PC-3 (cell line): ENCODE measurements around the gene DGCR6. TPM values are rescaled to one million over a fixed set of nuclear protein-coding genes. Genes with fewer than 3 reads are reported as not detected.
"Not testable (repeated sequence)": the region's sequence is repeated elsewhere in the genome, so short reads cannot be mapped to it uniquely, and the experiment has no call there.

Experiments
- ATAC-seq: fragments of 200-7000 bp; cut with Tn5 transposase; 2 replicates; pipeline ENCODE4 v1.9.1; 2020; ENCODE audit warnings: mild to moderate bottlenecking, moderate library complexity
- BruUV-seq: library from RNA; stranded (reverse); fragments of 400-500 nt; replicated peaks from 2 replicates; lab custom pipeline; 2021; lab: Mats Ljungman, UMichigan
- CTCF ChIA-PET: fragments of 300-600 bp; sonication (Branson Sonifier 250); formaldehyde crosslinking; loops from one replicate; lab custom pipeline; 2022; ENCODE audit warnings: antibody characterized with exemption; lab: Charles Lee
- POLR2A ChIA-PET: fragments of 300-600 bp; sonication (Branson Sonifier 250); formaldehyde crosslinking; loops from one replicate; lab custom pipeline; 2022; ENCODE audit warnings: antibody characterized with exemption; ENCODE audit not compliant: unreplicated experiment; lab: Charles Lee
- DNase-seq: peaks from one replicate; pipeline ENCODE4 v3.0.0-alpha.2; 2015
- H2AFZ ChIP-seq: fragments of 300-600 bp; sonication (generic); 2 replicates; pipeline ENCODE4 v1.6.0; 2016; ENCODE audit warnings: antibody characterized with exemption, low read length
- H3F3A ChIP-seq: fragments of 300-600 bp; sonication (generic); one replicate; pipeline ENCODE4 v1.6.0; 2017; ENCODE audit warnings: antibody characterized with exemption, low read length, control low read depth, mild to moderate bottlenecking; ENCODE audit not compliant: unreplicated experiment
- H3K27ac ChIP-seq: fragments of 300-600 bp; sonication (generic); 2 replicates; pipeline ENCODE4 v1.5.1; 2016; ENCODE audit warnings: mild to moderate bottlenecking, low read length
- H3K27me3 ChIP-seq: fragments of 300-600 bp; sonication (generic); 2 replicates; pipeline ENCODE4 v1.6.1; 2016; ENCODE audit warnings: low read length, mixed read lengths
- H3K36me3 ChIP-seq: fragments of 300-600 bp; sonication (generic); 2 replicates; pipeline ENCODE4 v1.6.1; 2016; ENCODE audit warnings: low read depth, mixed run types, low read length, mixed read lengths
- H3K4me1 ChIP-seq: fragments of 300-600 bp; sonication (generic); 2 replicates; pipeline ENCODE4 v1.5.1; 2016; ENCODE audit warnings: low read length; ENCODE audit not compliant: insufficient read depth
- H3K4me2 ChIP-seq: fragments of 300-600 bp; sonication (generic); 2 replicates; pipeline ENCODE4 v1.6.0; 2016; ENCODE audit warnings: low read length
- H3K4me3 ChIP-seq: fragments of 300-600 bp; sonication (generic); 2 replicates; pipeline ENCODE4 v1.5.1; 2016; ENCODE audit warnings: mild to moderate bottlenecking, low read length, mixed read lengths
- H3K79me2 ChIP-seq: fragments of 300-600 bp; sonication (generic); 2 replicates; pipeline ENCODE4 v1.6.1; 2017; ENCODE audit warnings: low read length, mixed read lengths
- H3K9ac ChIP-seq: fragments of 300-600 bp; sonication (generic); 2 replicates; pipeline ENCODE4 v1.6.0; 2016; ENCODE audit warnings: mild to moderate bottlenecking, low read length
- H3K9me2 ChIP-seq: fragments of 300-600 bp; sonication (generic); replicated peaks from 2 replicates; pipeline ENCODE4 v1.6.1; 2016; ENCODE audit warnings: mixed run types, low read length, mixed read lengths
- H3K9me3 ChIP-seq: fragments of 300-600 bp; sonication (generic); 2 replicates; pipeline ENCODE4 v1.6.1; 2016; ENCODE audit warnings: low read length, mixed read lengths
- H4K20me1 ChIP-seq: fragments of 300-600 bp; sonication (generic); 2 replicates; pipeline ENCODE4 v1.6.1; 2016; ENCODE audit warnings: low read length, mixed read lengths
- EZH2 ChIP-seq: fragments of 300-600 bp; sonication (generic); IDR thresholded peaks from one replicate; pipeline ENCODE4 v1.6.1; 2017; ENCODE audit warnings: antibody characterized with exemption, mild to moderate bottlenecking, low read length; ENCODE audit not compliant: unreplicated experiment
- EZH2phosphoT487 ChIP-seq: fragments of 300-600 bp; sonication (generic); IDR thresholded peaks from 2 replicates; pipeline ENCODE4 v1.6.1; 2018; ENCODE audit warnings: mild to moderate bottlenecking, antibody characterized with exemption, low read length, borderline replicate concordance
- intact Hi-C: fragments of 100-400 bp; cut with micrococcal nuclease; formaldehyde crosslinking; loops from 2 replicates; pipeline ENCODE4 v1.9.0; 2023
- total RNA-seq: library from RNA; depleted of rRNA; stranded (reverse); fragments of >200 nt; gene quantifications from 2 replicates; pipeline ENCODE4 v1.2.3, GENCODE V29; 2014
- TF ChIP-seq, protein P1 (sequence below): fragments of 300-600 bp; sonication (generic); conservative IDR thresholded peaks from 2 replicates; pipeline ENCODE4 v1.5.1; 2017; ENCODE audit warnings: antibody characterized with exemption, low read depth, mild to moderate bottlenecking, low read length

The DGCR6 gene
- total RNA-seq, 1 experiment from 2014 or later, result 3.4 TPM

GRCh38 chr22:18935889-18936529, 29.9 kb downstream of the DGCR6 start, which contains the start of gene PRODH:
PRODH (minus strand) TSS chr22:18936293; CDS start chr22:18936287, 6 bp downstream.
- BruUV-seq, result no TSS peak
- Histone ChIP-seq H3K9me3 (no peaks in the 10 kb centered on the region), H3F3A (no peaks in the 10 kb centered on the region), H3K79me2 (no peaks in the 10 kb centered on the region), H3K4me3 (no peak within 1 kb of the TSS), H2AFZ (no peak within 1 kb of the TSS), H4K20me1 (no peaks in the 10 kb centered on the region), H3K36me3 (no peaks in the 10 kb centered on the region), H3K4me1 (no peaks in the 10 kb centered on the region), H3K27ac (no peak within 1 kb of the TSS), H3K27me3 (no peaks in the 10 kb centered on the region), H3K9me2 (no peaks in the 10 kb centered on the region), H3K9ac (no peak within 1 kb of the TSS), H3K4me2 (no peak within 1 kb of the TSS)
- TF ChIP-seq, protein P1, sequence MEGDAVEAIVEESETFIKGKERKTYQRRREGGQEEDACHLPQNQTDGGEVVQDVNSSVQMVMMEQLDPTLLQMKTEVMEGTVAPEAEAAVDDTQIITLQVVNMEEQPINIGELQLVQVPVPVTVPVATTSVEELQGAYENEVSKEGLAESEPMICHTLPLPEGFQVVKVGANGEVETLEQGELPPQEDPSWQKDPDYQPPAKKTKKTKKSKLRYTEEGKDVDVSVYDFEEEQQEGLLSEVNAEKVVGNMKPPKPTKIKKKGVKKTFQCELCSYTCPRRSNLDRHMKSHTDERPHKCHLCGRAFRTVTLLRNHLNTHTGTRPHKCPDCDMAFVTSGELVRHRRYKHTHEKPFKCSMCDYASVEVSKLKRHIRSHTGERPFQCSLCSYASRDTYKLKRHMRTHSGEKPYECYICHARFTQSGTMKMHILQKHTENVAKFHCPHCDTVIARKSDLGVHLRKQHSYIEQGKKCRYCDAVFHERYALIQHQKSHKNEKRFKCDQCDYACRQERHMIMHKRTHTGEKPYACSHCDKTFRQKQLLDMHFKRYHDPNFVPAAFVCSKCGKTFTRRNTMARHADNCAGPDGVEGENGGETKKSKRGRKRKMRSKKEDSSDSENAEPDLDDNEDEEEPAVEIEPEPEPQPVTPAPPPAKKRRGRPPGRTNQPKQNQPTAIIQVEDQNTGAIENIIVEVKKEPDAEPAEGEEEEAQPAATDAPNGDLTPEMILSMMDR, result no peak
- no peak for TF ChIP-seq EZH2phosphoT487
- no peak for TF ChIP-seq EZH2
- no peak for DNase-seq
- ChIA-PET POLR2A (no interaction called here), CTCF (interaction anchor here (0.6 kb wide), 1 partner anchor 29 kb away, joined by 3 read pairs; no protein-coding TSS in a partner anchor)
- intact Hi-C loops, result no loop called here
- ATAC-seq, result peak; percentile 78

DNA sequence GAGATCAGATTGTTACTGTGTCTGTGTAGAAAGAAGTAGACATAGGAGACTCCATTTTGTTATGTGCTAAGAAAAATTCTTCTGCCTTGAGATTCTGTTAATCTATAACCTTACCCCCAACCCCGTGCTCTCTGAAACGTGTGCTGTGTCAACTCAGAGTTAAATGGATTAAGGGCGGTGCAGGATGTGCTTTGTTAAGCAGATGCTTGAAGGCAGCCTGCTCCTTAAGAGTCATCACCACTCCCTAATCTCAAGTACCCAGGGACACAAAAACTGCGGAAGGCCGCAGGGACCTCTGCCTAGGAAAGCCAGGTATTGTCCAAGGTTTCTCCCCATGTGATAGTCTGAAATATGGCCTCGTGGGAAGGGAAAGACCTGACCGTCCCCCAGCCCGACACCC, 32.6 kb downstream of the DGCR6 start:
- H2AFZ ChIP-seq, H3K4me3 ChIP-seq, intact Hi-C loops, H3K4me1 ChIP-seq, H4K20me1 ChIP-seq, DNase-seq, H3K27me3 ChIP-seq, H3F3A ChIP-seq, BruUV-seq, POLR2A ChIA-PET, H3K9ac ChIP-seq, H3K79me2 ChIP-seq, ATAC-seq, H3K36me3 ChIP-seq, CTCF ChIA-PET, H3K9me2 ChIP-seq, H3K27ac ChIP-seq, H3K9me3 ChIP-seq, H3K4me2 ChIP-seq: not testable (repeated sequence)

DNA sequence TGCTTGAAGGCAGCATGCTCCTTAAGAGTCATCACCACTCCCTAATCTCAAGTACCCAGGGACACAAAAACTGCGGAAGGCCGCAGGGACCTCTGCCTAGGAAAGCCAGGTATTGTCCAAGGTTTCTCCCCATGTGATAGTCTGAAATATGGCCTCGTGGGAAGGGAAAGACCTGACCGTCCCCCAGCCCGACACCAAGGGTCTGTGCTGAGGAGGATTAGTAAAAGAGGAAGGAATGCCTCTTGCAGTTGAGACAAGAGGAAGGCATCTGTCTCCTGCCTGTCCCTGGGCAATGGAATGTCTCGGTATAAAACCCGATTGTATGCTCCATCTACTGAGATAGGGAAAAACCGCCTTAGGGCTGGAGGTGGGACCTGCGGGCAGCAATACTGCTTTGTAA, 41.0 kb downstream of the DGCR6 start:
- H3K27me3 ChIP-seq, H3K9ac ChIP-seq, H3K36me3 ChIP-seq, H3F3A ChIP-seq, H2AFZ ChIP-seq, DNase-seq, H3K9me2 ChIP-seq, H3K79me2 ChIP-seq, CTCF ChIA-PET, ATAC-seq, H3K4me1 ChIP-seq, H3K4me3 ChIP-seq, H3K4me2 ChIP-seq, H3K9me3 ChIP-seq, intact Hi-C loops, H4K20me1 ChIP-seq, H3K27ac ChIP-seq, BruUV-seq, POLR2A ChIA-PET: not testable (repeated sequence)

- DNase-seq, result no peak
- ChIA-PET POLR2A (no interaction called here), CTCF (no interaction called here)
- no peak overlapping the region for H3K27ac ChIP-seq
- H3K9me3 ChIP-seq, result no peaks in the 10 kb centered on the region
- H3K27me3 ChIP-seq, result no peaks in the 10 kb centered on the region
- H3K36me3 ChIP-seq, result no peaks in the 10 kb centered on the region
- ATAC-seq, result no peak
- H3K4me1 ChIP-seq, result no peaks in the 10 kb centered on the region
- H3F3A ChIP-seq, result no peaks in the 10 kb centered on the region
- H3K79me2 ChIP-seq, result no peaks in the 10 kb centered on the region
- no peak for TF ChIP-seq EZH2
- TF ChIP-seq EZH2phosphoT487, result no peak
- TF ChIP-seq, protein P1, result no peak
- BruUV-seq, result no TSS peak
- no peak overlapping the region for H3K4me3 ChIP-seq
- no peaks in the 10 kb centered on the region for H4K20me1 ChIP-seq
- no peak overlapping the region for H2AFZ ChIP-seq
- H3K4me2 ChIP-seq, result no peak overlapping the region
- intact Hi-C loops, result no loop called here
- no peaks in the 10 kb centered on the region for H3K9me2 ChIP-seq
- H3K9ac ChIP-seq, result no peak overlapping the region
Observed at GRCh38 chr22:18947905-18948304, 41.8 kb downstream of the DGCR6 start.
